HepG2 (cell line): ENCODE results near the gene PFKFB4. TPM values are rescaled to one million over a fixed set of nuclear protein-coding genes. Genes with fewer than 3 reads are reported as not detected.

Experiments used
- ADNP ChIP-seq: sonication (generic); formaldehyde crosslinking; IDR thresholded peaks from 2 replicates; pipeline ENCODE4 v1.4.0; 2020; ENCODE audit warnings: missing genetic modification reagents
- ATAD3A ChIP-seq: sonication (generic); formaldehyde crosslinking; IDR thresholded peaks from 2 replicates; pipeline ENCODE4 v1.4.0; 2020; ENCODE audit warnings: missing genetic modification reagents
- CBFB ChIP-seq: sonication (generic); formaldehyde crosslinking; IDR thresholded peaks from 2 replicates; pipeline ENCODE4 v1.4.0; 2020; ENCODE audit warnings: missing genetic modification reagents
- HNF4A ChIP-seq: sonication (generic); formaldehyde crosslinking; IDR thresholded peaks from 2 replicates; pipeline ENCODE4 v1.4.0; 2020; ENCODE audit warnings: missing genetic modification reagents
- HOMEZ ChIP-seq: IDR thresholded peaks from 2 replicates; pipeline ENCODE4 v1.6.1; 2016; ENCODE audit warnings: low read depth
- IKZF5 ChIP-seq: IDR thresholded peaks from 2 replicates; pipeline ENCODE4 v1.6.1; 2018; ENCODE audit warnings: missing genetic modification reagents, mild to moderate bottlenecking, missing compliant biosample characterization
- KDM5B ChIP-seq: sonication (generic); formaldehyde crosslinking; IDR thresholded peaks from 2 replicates; pipeline ENCODE4 v1.4.0; 2020; ENCODE audit warnings: missing genetic modification reagents, mild to moderate bottlenecking, borderline replicate concordance
- MIER3 ChIP-seq: IDR thresholded peaks from 2 replicates; pipeline ENCODE4 v1.6.1; 2016; ENCODE audit warnings: missing compliant biosample characterization, borderline replicate concordance
- MXI1 ChIP-seq: IDR thresholded peaks from 3 replicates; pipeline ENCODE4 v1.6.1; 2012; ENCODE audit warnings: low read depth, low read length, inconsistent platforms, borderline replicate concordance
- NBN ChIP-seq: fragments of 450-650 bp; conservative IDR thresholded peaks from 2 replicates; pipeline ENCODE4 v1.6.1; 2017
- NFE2 ChIP-seq: sonication (generic); formaldehyde crosslinking; IDR thresholded peaks from 2 replicates; pipeline ENCODE4 v1.4.0; 2020; ENCODE audit warnings: missing genetic modification reagents
- NFKB2 ChIP-seq: sonication (generic); formaldehyde crosslinking; IDR thresholded peaks from 2 replicates; pipeline ENCODE4 v1.4.0; 2020; ENCODE audit warnings: missing genetic modification reagents, borderline replicate concordance
- NR1H2 ChIP-seq: sonication (generic); formaldehyde crosslinking; IDR thresholded peaks from 2 replicates; pipeline ENCODE4 v1.8.1; 2022; ENCODE audit warnings: low read depth, missing genetic modification reagents, borderline replicate concordance
- NR2F6 ChIP-seq, 2 experiments: IDR thresholded peaks; 2 replicates each; pipeline ENCODE4 v1.6.1; 2016; ENCODE audit warnings: antibody characterized with exemption in 1 of 2, mild to moderate bottlenecking in 1 of 2
- SMAD9 ChIP-seq: sonication (generic); formaldehyde crosslinking; IDR thresholded peaks from 2 replicates; pipeline ENCODE4 v1.5.1; 2020; ENCODE audit warnings: mild to moderate bottlenecking, missing genetic modification reagents
- SOX5 ChIP-seq: IDR thresholded peaks from 2 replicates; pipeline ENCODE4 v1.6.1; 2016; ENCODE audit warnings: borderline replicate concordance
- SOX6 ChIP-seq, 2 experiments: fragments of 450-650 bp in 1 of 2; sonication (generic) in 1 of 2; formaldehyde crosslinking in 1 of 2; IDR thresholded peaks; 2 replicates each; pipeline versions ENCODE4 v1.4.0 to v1.6.1; 2017 to 2020; ENCODE audit warnings: antibody characterized with exemption in 1 of 2, mild to moderate bottlenecking in 1 of 2, missing genetic modification reagents in 1 of 2
- YY1 ChIP-seq: IDR thresholded peaks from 2 replicates; pipeline ENCODE4 v1.6.1; 2011; ENCODE audit warnings: low read length, low read depth, moderate library complexity, mild to moderate bottlenecking; ENCODE audit not compliant: insufficient read depth, insufficient replicate concordance
- ZBTB8A ChIP-seq: sonication (generic); formaldehyde crosslinking; IDR thresholded peaks from 2 replicates; pipeline ENCODE4 v1.4.0; 2020; ENCODE audit warnings: mild to moderate bottlenecking, low read depth, missing genetic modification reagents, borderline replicate concordance
- ZNF24 ChIP-seq: fragments of 450-650 bp; IDR thresholded peaks from 2 replicates; pipeline ENCODE4 v1.6.1; 2017; ENCODE audit warnings: antibody characterized with exemption, mild to moderate bottlenecking
- ZNF263 ChIP-seq: sonication (generic); formaldehyde crosslinking; IDR thresholded peaks from 2 replicates; pipeline ENCODE4 v1.4.0; 2020; ENCODE audit warnings: missing genetic modification reagents
- ZNF362 ChIP-seq: sonication (generic); formaldehyde crosslinking; IDR thresholded peaks from 2 replicates; pipeline ENCODE4 v1.4.0; 2020; ENCODE audit warnings: missing genetic modification reagents, mild to moderate bottlenecking, borderline replicate concordance
- ZNF567 ChIP-seq: sonication (generic); formaldehyde crosslinking; IDR thresholded peaks from 2 replicates; pipeline ENCODE4 v1.8.1; 2023; ENCODE audit warnings: mild to moderate bottlenecking, missing genetic modification reagents, borderline replicate concordance
- ZNF616 ChIP-seq: sonication (generic); formaldehyde crosslinking; IDR thresholded peaks from 2 replicates; pipeline ENCODE4 v1.5.0; 2020; ENCODE audit warnings: low read depth, mild to moderate bottlenecking, missing genetic modification reagents
- ZNF703 ChIP-seq: sonication (generic); formaldehyde crosslinking; IDR thresholded peaks from 2 replicates; pipeline ENCODE4 v1.5.1; 2020; ENCODE audit warnings: missing genetic modification reagents, mild to moderate bottlenecking, moderate library complexity, borderline replicate concordance
- polyA plus RNA-seq, 8 experiments: library from polyadenylated mRNA; depleted of rRNA in 3 of 8; stranded (reverse) in 7 of 8; unstranded in 1 of 8; fragments of >200 nt; fragmentation: Illumina TruSeq in 4 of 8; extraction: Trizol in 4 of 8; gene quantifications; 2 replicates each; pipeline versions ENCODE4 v1.2.1 to v1.2.3, GENCODE V29; 2011 to 2016; ENCODE audit warnings: low read depth in 4 of 8, missing spikeins in 1 of 8, mixed read lengths in 1 of 8; ENCODE audit not compliant: insufficient read depth in 1 of 8
- total RNA-seq, 5 experiments: library from RNA; depleted of rRNA; stranded (reverse); fragments of >200 nt; fragmentation: Illumina TruSeq; extraction: Trizol; gene quantifications; 2 replicates each; pipeline ENCODE4 v1.2.3, GENCODE V29; 2016; ENCODE audit warnings: low read depth in 1 of 5

PFKFB4 gene
- total and polyA plus RNA-seq, 2 of the 13 experiments (the other 11 are each of a cell fraction or from before 2014, with no cell fraction given), result 7.1 to 103 TPM

GRCh38 chr3:48507256-48508061 is 49.1 kb downstream of the PFKFB4 start (continued):
- no peak for TF ChIP-seq SOX6 (IDR thresholded peaks at IDR 0.05)
- peak; percentile 26; the same call in 1 of the 2 replicates for TF ChIP-seq SOX6 (CRISPR knock-in tag; IDR thresholded peaks at IDR 0.05)
- peak; percentile 33; the same call in 1 of the 2 replicates for TF ChIP-seq HNF4A (CRISPR knock-in tag)
- peak; percentile 48; the same call in 1 of the 2 replicates for TF ChIP-seq IKZF5 (CRISPR knock-in tag)
- peak; percentile 56; the same call in 1 of the 3 replicates for TF ChIP-seq MXI1
- TF ChIP-seq NR2F6 (IDR thresholded peaks at IDR 0.05), result no peak
- TF ChIP-seq NR2F6 (CRISPR knock-in tag; IDR thresholded peaks at IDR 0.05), result peak; percentile 46; the same call in 1 of the 2 replicates
- peak; percentile 42; the same call in 1 of the 2 replicates for TF ChIP-seq ZNF263 (CRISPR knock-in tag)
- TF ChIP-seq KDM5B, result peak; percentile 52; the same call in 1 of the 2 replicates
- no peak for TF ChIP-seq SMAD9 (CRISPR knock-in tag)
- no peak for TF ChIP-seq ATAD3A (CRISPR knock-in tag)
- no peak for TF ChIP-seq ZNF616 (CRISPR knock-in tag)
- 0 out of 2 replicates have a peak, but pooled peaks have one; percentile 16 for TF ChIP-seq SOX5
- peak; percentile 41; the same call in 1 of the 2 replicates for TF ChIP-seq HOMEZ (CRISPR knock-in tag)
- TF ChIP-seq NFE2 (CRISPR knock-in tag), result no peak
- peak; percentile 45; the same call in 1 of the 2 replicates for TF ChIP-seq CBFB (CRISPR knock-in tag)
- 0 out of 2 replicates have a peak, but pooled peaks have one; percentile 15 for TF ChIP-seq ZNF362 (CRISPR knock-in tag)
- TF ChIP-seq ZBTB8A (CRISPR knock-in tag), result no peak
- peak; percentile 38 for TF ChIP-seq YY1
- peak; percentile 31; the same call in 1 of the 2 replicates for TF ChIP-seq MIER3 (CRISPR knock-in tag)
- no peak for TF ChIP-seq ZNF24
- TF ChIP-seq ADNP (CRISPR knock-in tag), result no peak
- TF ChIP-seq ZNF703 (CRISPR knock-in tag), result no peak
- TF ChIP-seq ZNF567 (CRISPR knock-in tag), result 0 out of 2 replicates have a peak, but pooled peaks have one; percentile 83
- no peak for TF ChIP-seq NBN
- TF ChIP-seq NR1H2, result no peak
- TF ChIP-seq NFKB2 (CRISPR knock-in tag), result peak; percentile 59; the same call in 1 of the 2 replicates
